Fibroblast of the aortic adventitia (primary cell): ENCODE data around the gene IL21R. TPM values are rescaled to one million over a fixed set of nuclear protein-coding genes. Genes with fewer than 3 reads are reported as not detected.
A peak's percentile ranks its signal among the peaks of the same experiment; 100 is the strongest.
"Not testable (repeated sequence)": the region's sequence is repeated elsewhere in the genome, so short reads cannot be mapped to it uniquely, and the experiment has no call there.

Experiments used
- DNase-seq: peaks from one replicate; pipeline ENCODE4 v3.0.0-alpha.2; 2010; ENCODE audit warnings: low read depth
- H3K4me3 ChIP-seq: 2 replicates; pipeline ENCODE4 v1.5.1; 2011; ENCODE audit warnings: low read depth, mild to moderate bottlenecking, control low read depth, low read length, moderate library complexity
- CTCF ChIP-seq: IDR thresholded peaks from 2 replicates; pipeline ENCODE4 v1.5.1; 2011; ENCODE audit warnings: mild to moderate bottlenecking, low read length, control low read depth, inconsistent platforms; ENCODE audit not compliant: insufficient read depth
- total RNA-seq: library from RNA; depleted of rRNA; stranded (reverse); fragments of >200 nt; gene quantifications from 2 replicates; pipeline ENCODE4 v1.2.3, GENCODE V29; 2012; ENCODE audit warnings: low replicate concordance

IL21R gene
- total RNA-seq, 1 donor = 0.54 TPM

DNA sequence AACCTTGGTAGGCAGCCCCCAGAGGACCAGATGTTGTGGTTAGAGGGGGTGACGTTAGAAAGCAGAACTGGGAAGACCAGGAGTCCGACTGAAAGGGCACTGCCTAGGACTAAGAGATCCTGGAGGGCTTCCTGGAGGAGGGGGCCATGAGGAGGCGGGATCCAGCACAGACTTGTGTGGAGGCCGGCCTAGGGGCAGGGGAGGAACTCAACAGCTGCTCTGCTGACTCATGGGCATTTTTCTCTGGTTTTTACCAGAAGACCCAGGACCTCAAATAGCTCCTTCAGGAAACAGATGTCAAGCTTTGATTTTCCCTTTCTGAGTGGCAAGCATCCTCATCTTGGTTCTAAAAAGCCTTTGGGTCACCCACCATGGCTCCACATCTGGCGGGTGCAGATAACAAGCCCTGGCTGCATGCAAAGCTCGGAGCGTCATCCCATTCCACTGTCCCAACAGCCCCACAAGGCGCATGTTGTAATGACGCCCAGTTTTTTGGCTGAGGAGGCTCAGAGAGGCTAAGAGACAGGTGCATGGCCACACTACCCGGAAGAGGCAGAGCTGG lies 29.0 kb downstream of the IL21R start:
- TF ChIP-seq CTCF = no peak
- DNase-seq = no peak
- H3K4me3 ChIP-seq = no peak overlapping the region

DNA sequence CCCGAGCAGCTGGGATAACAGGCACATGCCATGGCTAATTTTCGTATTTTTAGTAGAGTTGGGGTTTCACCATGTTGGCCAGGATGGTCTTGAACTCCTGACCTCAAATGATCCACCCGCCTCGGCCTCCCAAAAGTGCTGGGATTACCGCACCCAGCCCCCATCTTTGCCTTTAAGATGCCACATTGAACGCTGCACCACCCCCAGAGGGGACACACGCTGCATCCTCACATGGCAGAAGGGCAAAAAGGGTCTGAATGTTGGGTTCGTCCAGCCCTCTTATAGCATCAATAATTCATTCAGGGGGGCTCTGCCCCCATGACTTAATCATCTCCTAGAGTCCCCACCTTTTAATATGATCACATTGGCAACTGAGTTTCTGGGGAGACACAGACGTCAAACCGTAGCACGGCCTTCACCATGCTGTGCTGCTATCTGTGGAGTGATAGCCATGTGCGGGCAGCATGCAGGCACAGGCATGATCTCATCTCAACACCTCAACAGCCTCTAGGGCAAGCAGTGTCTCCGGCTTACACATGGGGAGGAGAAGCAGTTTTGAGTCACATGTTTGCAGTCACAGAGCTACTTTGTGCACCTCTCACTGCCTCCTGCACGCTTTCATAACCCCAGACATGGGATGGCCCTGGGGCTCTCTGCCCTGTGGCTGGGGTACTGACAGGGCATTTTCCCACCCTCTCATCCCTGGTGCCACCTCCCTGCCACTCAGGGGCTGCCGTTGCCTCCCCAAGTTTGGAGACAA lies 30.0 kb downstream of the IL21R start:
- no peak overlapping the region for H3K4me3 ChIP-seq
- TF ChIP-seq CTCF = no peak
- no peak for DNase-seq

- peak; percentile 71 for DNase-seq
- TF ChIP-seq CTCF = no peak
- no peak overlapping the region for H3K4me3 ChIP-seq
Observed at GRCh38 chr16:27432558-27432957, 30.6 kb downstream of the IL21R start.

DNA sequence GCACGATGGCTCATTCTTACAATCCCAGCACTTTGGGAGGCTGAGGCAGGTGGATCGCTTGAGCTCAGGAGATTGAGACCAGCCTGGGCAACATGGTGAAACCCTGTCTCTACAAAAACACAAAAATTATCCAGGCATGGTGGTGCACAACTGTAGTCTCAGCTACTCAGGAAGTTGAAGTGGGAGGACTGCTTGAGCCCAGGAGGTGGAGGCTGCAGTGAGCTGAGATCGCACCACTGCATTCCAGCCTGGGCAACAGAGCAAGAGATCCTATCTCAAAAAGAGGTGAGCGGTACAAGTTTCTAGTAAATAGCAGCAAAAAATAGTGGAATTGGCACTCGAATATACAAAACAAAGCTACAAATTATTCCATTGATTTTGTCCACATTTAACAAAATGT lies 31.2 kb downstream of the IL21R start:
- not testable (repeated sequence) for H3K4me3 ChIP-seq, DNase-seq

- no peak for DNase-seq
- H3K4me3 ChIP-seq = no peak overlapping the region
- no peak for TF ChIP-seq CTCF
Observed at GRCh38 chr16:27433636-27434035, 31.7 kb downstream of the IL21R start.

DNA sequence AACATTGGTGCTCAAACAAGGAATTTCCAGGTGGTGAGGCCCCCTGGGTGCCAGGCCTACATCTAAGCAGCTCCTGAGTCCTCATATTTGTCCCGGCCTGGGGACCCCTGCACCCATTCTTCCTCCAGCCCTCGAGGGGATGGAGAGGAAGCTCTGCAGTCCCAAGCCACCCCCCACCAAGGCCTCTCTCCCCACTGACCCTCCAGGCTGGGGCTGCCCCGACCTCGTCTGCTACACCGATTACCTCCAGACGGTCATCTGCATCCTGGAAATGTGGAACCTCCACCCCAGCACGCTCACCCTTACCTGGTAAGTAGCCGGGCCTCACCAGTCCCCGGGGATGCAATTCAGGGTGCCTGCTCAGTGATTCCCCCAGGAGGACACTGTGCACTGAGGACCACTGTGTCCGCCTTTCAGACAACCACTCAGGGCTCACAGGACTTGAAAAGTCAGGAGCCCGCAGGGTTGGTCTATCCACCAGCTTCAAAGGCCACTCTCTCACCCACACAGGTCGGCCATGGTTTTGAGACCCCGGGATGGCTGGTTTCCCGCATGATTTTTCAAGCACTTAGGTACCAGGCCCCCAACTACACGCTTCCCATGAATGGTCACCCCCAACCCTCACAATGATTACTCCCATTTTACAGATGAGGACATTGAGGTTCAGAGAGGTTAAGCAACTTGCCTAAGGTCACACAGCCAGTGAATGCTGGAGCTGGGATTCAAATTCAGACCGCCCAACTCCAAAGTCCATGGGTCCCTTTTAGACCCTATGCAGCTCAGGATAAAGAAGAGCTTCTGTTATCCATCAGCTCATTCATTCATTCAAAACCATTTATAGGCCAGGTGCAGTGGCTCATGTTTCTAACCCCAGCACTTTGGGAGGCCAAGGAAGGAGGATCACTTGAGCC lies 32.4 kb downstream of the IL21R start:
- no peak for TF ChIP-seq CTCF
- H3K4me3 ChIP-seq = no peak overlapping the region
- no peak for DNase-seq

DNA sequence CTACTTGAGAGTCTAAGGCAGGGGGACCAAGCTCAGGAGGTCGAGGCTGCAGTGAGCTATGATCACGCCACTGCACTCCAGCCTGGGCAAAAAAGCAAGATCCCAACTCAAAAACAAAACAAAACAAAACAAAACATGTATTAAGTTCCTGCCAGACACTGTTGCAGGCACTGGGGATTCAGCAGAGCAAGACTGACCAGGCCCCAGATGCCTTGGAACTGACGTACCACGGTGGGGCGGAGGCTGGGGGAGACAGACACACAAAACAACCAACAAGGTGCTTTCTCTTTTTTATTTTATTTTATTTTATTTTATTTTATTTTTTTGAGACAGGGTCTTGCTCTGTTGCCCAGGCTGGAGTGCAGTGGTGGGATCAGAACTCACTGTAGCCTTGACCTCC lies 33.2 kb downstream of the IL21R start:
- H3K4me3 ChIP-seq, DNase-seq: not testable (repeated sequence)
